SK-N-SH treated with all-trans-retinoic acid at 6 μM for 48 hours (cell line): Measurements from ENCODE around the gene PTGDR2.

Experiments used
- ATAC-seq: fragments of 200-7000 bp; cut with Tn5 transposase; 3 replicates; pipeline ENCODE4 v1.9.1; 2020; ENCODE audit warnings: mild to moderate bottlenecking, moderate library complexity
- ARNTL ChIP-seq: fragments of 450-650 bp; formaldehyde crosslinking; IDR thresholded peaks from 2 replicates; pipeline ENCODE4 v1.5.0; 2020; ENCODE audit warnings: low read depth, mild to moderate bottlenecking, moderate library complexity, borderline replicate concordance
- BACH2 ChIP-seq: fragments of 250-450 bp; sonication (Bioruptor Pico); IDR thresholded peaks from 2 replicates; pipeline ENCODE4 v1.9.0; 2021; ENCODE audit warnings: mild to moderate bottlenecking, borderline replicate concordance
- CREB5 ChIP-seq: fragments of 250-450 bp; sonication (Bioruptor Pico); IDR thresholded peaks from 2 replicates; pipeline ENCODE4 v1.5.1; 2020; ENCODE audit warnings: low read depth, mild to moderate bottlenecking, moderate library complexity
- CSDC2 ChIP-seq: fragments of 250-450 bp; sonication (Bioruptor Pico); IDR thresholded peaks from 2 replicates; pipeline ENCODE4 v1.5.0; 2020; ENCODE audit warnings: mild to moderate bottlenecking, moderate library complexity
- CSRNP3 ChIP-seq: fragments of 250-450 bp; sonication (Bioruptor Pico); IDR thresholded peaks from 2 replicates; pipeline ENCODE4 v1.5.1; 2021; ENCODE audit warnings: mild to moderate bottlenecking, moderate library complexity
- ESRRG ChIP-seq: fragments of 250-450 bp; sonication (Bioruptor Pico); IDR thresholded peaks from 2 replicates; pipeline ENCODE4 v1.6.1; 2021; ENCODE audit warnings: mild to moderate bottlenecking
- ISL1 ChIP-seq: fragments of 250-450 bp; sonication (Bioruptor Pico); IDR thresholded peaks from 2 replicates; pipeline ENCODE4 v2.1.2; 2022; ENCODE audit warnings: mild to moderate bottlenecking, moderate library complexity
- OSR1 ChIP-seq: fragments of 250-450 bp; sonication (Bioruptor Pico); IDR thresholded peaks from 2 replicates; pipeline ENCODE4 v1.8.0; 2022; ENCODE audit warnings: moderate library complexity, mild to moderate bottlenecking, inconsistent platforms
- PATZ1 ChIP-seq: fragments of 250-450 bp; sonication (Bioruptor Pico); IDR thresholded peaks from 2 replicates; pipeline ENCODE4 v1.8.0; 2020; ENCODE audit warnings: mild to moderate bottlenecking, moderate library complexity, borderline replicate concordance
- POU6F1 ChIP-seq: fragments of 250-450 bp; sonication (Bioruptor Pico); IDR thresholded peaks from 2 replicates; pipeline ENCODE4 v1.8.0; 2021; ENCODE audit warnings: low read depth, mild to moderate bottlenecking, moderate library complexity, borderline replicate concordance
- PPARA ChIP-seq: fragments of 250-450 bp; sonication (Bioruptor Pico); IDR thresholded peaks from 2 replicates; pipeline ENCODE4 v1.5.0; 2020; ENCODE audit warnings: mild to moderate bottlenecking, borderline replicate concordance
- RARB ChIP-seq: fragments of 250-450 bp; sonication (Bioruptor Pico); IDR thresholded peaks from 2 replicates; pipeline ENCODE4 v1.8.0; 2021; ENCODE audit warnings: mild to moderate bottlenecking, moderate library complexity
- SNAI2 ChIP-seq: fragments of 250-450 bp; sonication (Bioruptor Pico); IDR thresholded peaks from 2 replicates; pipeline ENCODE4 v1.5.0; 2020; ENCODE audit warnings: mild to moderate bottlenecking, moderate library complexity
- TCF4 ChIP-seq: fragments of 250-450 bp; sonication (Bioruptor Pico); IDR thresholded peaks from 2 replicates; pipeline ENCODE4 v1.8.0; 2021; ENCODE audit warnings: mild to moderate bottlenecking, moderate library complexity, borderline replicate concordance
- TOX ChIP-seq: fragments of 250-450 bp; sonication (Bioruptor Pico); IDR thresholded peaks from 2 replicates; pipeline ENCODE4 v1.8.0; 2021; ENCODE audit warnings: mild to moderate bottlenecking, moderate library complexity, borderline replicate concordance
- TSHZ2 ChIP-seq: fragments of 250-450 bp; sonication (Bioruptor Pico); IDR thresholded peaks from 2 replicates; pipeline ENCODE4 v1.5.0; 2020; ENCODE audit warnings: mild to moderate bottlenecking, moderate library complexity
- ZC3H10 ChIP-seq: fragments of 250-450 bp; sonication (Bioruptor Pico); IDR thresholded peaks from 2 replicates; pipeline ENCODE4 v1.5.1; 2021; ENCODE audit warnings: mild to moderate bottlenecking, moderate library complexity
- ZFP3 ChIP-seq: fragments of 250-450 bp; sonication (Bioruptor Pico); IDR thresholded peaks from 2 replicates; pipeline ENCODE4 v1.5.0; 2020; ENCODE audit warnings: mild to moderate bottlenecking, moderate library complexity
- ZFP30 ChIP-seq: fragments of 450-650 bp; formaldehyde crosslinking; IDR thresholded peaks from 2 replicates; pipeline ENCODE4 v1.5.0; 2022; ENCODE audit warnings: mild to moderate bottlenecking, moderate library complexity
- ZNF565 ChIP-seq: fragments of 450-650 bp; formaldehyde crosslinking; conservative IDR thresholded peaks from 2 replicates; pipeline ENCODE4 v1.5.0; 2020; ENCODE audit warnings: low read depth, mild to moderate bottlenecking, moderate library complexity
- ZNF70 ChIP-seq: fragments of 450-650 bp; formaldehyde crosslinking; IDR thresholded peaks from 2 replicates; pipeline ENCODE4 v1.5.0; 2020; ENCODE audit warnings: mild to moderate bottlenecking, moderate library complexity
- ZNF8 ChIP-seq: fragments of 450-650 bp; formaldehyde crosslinking; IDR thresholded peaks from 2 replicates; pipeline ENCODE4 v1.5.0; 2020; ENCODE audit warnings: mild to moderate bottlenecking, moderate library complexity

PTGDR2 gene

GRCh38 chr11:60899046-60899936 is 43.5 kb upstream of the PTGDR2 start:
- peak; percentile 94 for ATAC-seq
- TF ChIP-seq CSDC2 (CRISPR knock-in tag): no peak
- no peak for TF ChIP-seq ZFP3 (CRISPR knock-in tag)
- TF ChIP-seq ZC3H10 (CRISPR knock-in tag): no peak

GRCh38 chr11:60897496-60897895 is 41.7 kb upstream of the PTGDR2 start:
- ATAC-seq: no peak

GRCh38 chr11:60895687-60896086 is 39.9 kb upstream of the PTGDR2 start:
- TF ChIP-seq ARNTL (CRISPR knock-in tag): no peak
- TF ChIP-seq CSRNP3: no peak
- no peak for TF ChIP-seq PATZ1 (CRISPR knock-in tag)
- TF ChIP-seq ZNF70 (CRISPR knock-in tag): no peak
- TF ChIP-seq ZFP30 (CRISPR knock-in tag): no peak
- no peak for TF ChIP-seq OSR1 (CRISPR knock-in tag)
- no peak for TF ChIP-seq ZNF8 (CRISPR knock-in tag)
- TF ChIP-seq CREB5 (CRISPR knock-in tag): no peak
- TF ChIP-seq RARB (CRISPR knock-in tag): no peak
- TF ChIP-seq ISL1 (CRISPR knock-in tag): no peak
- no peak for TF ChIP-seq ESRRG
- TF ChIP-seq ZNF565: no peak
- no peak for ATAC-seq

More at GRCh38 chr11:60897496-60897895, 41.7 kb upstream of the PTGDR2 start:
- TF ChIP-seq POU6F1 (CRISPR knock-in tag) (no peak), ZFP30 (CRISPR knock-in tag) (no peak), CSDC2 (CRISPR knock-in tag) (no peak), TOX (CRISPR knock-in tag) (no peak), ZC3H10 (CRISPR knock-in tag) (no peak)

- no peak for ATAC-seq
- no peak for TF ChIP-seq BACH2 (CRISPR knock-in tag)
- no peak for TF ChIP-seq POU6F1 (CRISPR knock-in tag)
- TF ChIP-seq ZC3H10 (CRISPR knock-in tag): no peak
- TF ChIP-seq TOX (CRISPR knock-in tag): no peak
- no peak for TF ChIP-seq PPARA (CRISPR knock-in tag)
- TF ChIP-seq SNAI2 (CRISPR knock-in tag): no peak
- no peak for TF ChIP-seq ZNF565
- no peak for TF ChIP-seq ZNF8 (CRISPR knock-in tag)
- no peak for TF ChIP-seq RARB (CRISPR knock-in tag)
- no peak for TF ChIP-seq ZFP3 (CRISPR knock-in tag)
- no peak for TF ChIP-seq OSR1 (CRISPR knock-in tag)
- no peak for TF ChIP-seq TSHZ2 (CRISPR knock-in tag)
- TF ChIP-seq TCF4: no peak
- TF ChIP-seq ZNF70 (CRISPR knock-in tag): no peak
- no peak for TF ChIP-seq CREB5 (CRISPR knock-in tag)
Measured at GRCh38 chr11:60891103-60891741, 35.5 kb upstream of the PTGDR2 start.
